ENCODE measurements around the gene CDH4.

DNA sequence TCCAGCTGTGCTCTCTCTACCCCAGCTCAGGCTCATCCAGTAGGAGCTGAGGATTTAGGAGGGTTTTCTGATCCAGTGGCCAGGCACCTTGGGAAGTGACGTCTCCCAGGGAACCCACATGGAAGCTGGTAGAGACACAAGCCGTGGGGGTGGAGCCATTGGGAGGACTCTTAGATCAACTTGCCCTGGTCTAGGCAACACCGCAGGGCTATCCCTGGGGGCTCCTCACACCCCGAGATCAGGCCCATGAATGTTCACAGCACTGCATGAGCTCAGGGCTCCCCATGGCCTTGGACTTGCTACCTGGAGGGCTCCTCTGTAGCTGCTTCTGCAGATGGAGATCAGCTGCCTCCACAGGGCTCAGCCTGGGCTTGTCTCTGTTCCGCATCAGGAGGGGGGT lies 112.1 kb downstream of the CDH4 start:
- TF ChIP-seq CTCF (IDR thresholded peaks at IDR 0.05; ENCODE audit: insufficient read depth, low read depth, low read length) (no peak), EZH2 (IDR thresholded peaks at IDR 0.05; ENCODE audit: insufficient read depth, low read length) (no peak)

Measured in astrocyte (in vitro differentiated cells and primary cell).